Prostate gland (tissue), 2 donors: ENCODE measurements around the gene LRBA. TPM values are rescaled to one million over a fixed set of nuclear protein-coding genes. Genes with fewer than 3 reads are reported as not detected.

Experiments used
- DNase-seq: peaks from one replicate; pipeline ENCODE4 v3.0.0-alpha.2; 2019; ENCODE audit warnings: low spot score
- H3K27ac ChIP-seq, 2 donors: fragments of 200-600 bp; sonication (generic); 2 replicates each; pipeline ENCODE4 v1.5.1; 2017 to 2019
- H3K27me3 ChIP-seq: fragments of 200-600 bp; sonication (generic); replicated peaks from 2 replicates; pipeline ENCODE4 v1.5.1; 2019; ENCODE audit not compliant: insufficient read depth
- H3K36me3 ChIP-seq, 2 donors: fragments of 200-600 bp; sonication (generic); 1 replicate in 1 of 2; 2 replicates in 1 of 2; pipeline versions ENCODE4 v1.5.1 to v1.8.1; 2017 to 2019
- H3K4me1 ChIP-seq: fragments of 200-600 bp; sonication (generic); replicated peaks from 2 replicates; pipeline ENCODE4 v1.5.1; 2019
- H3K4me3 ChIP-seq, 2 donors: fragments of 200-600 bp; sonication (generic); 2 replicates each; pipeline ENCODE4 v1.5.1; 2017 to 2019
- H3K9me3 ChIP-seq: fragments of 200-600 bp; sonication (generic); 2 replicates; pipeline ENCODE4 v1.5.1; 2017
- CTCF ChIP-seq, 4 experiments: fragments of 200-600 bp in 2 of 4; fragments of 450-650 bp in 2 of 4; sonication (generic) in 2 of 4; IDR thresholded peaks; 1 replicate in 3 of 4; 2 replicates in 1 of 4; pipeline ENCODE4 v1.5.1; 2016 to 2019; ENCODE audit warnings: antibody characterized with exemption in 4 of 4, mild to moderate bottlenecking in 2 of 4, moderate library complexity in 2 of 4
- POLR2A ChIP-seq: fragments of 450-650 bp; IDR thresholded peaks from one replicate; pipeline ENCODE4 v1.6.1; 2016; ENCODE audit warnings: antibody characterized with exemption, mild to moderate bottlenecking
- POLR2AphosphoS5 ChIP-seq: sonication (generic); formaldehyde crosslinking; IDR thresholded peaks from one replicate; pipeline ENCODE4 v1.6.1; 2017; ENCODE audit warnings: antibody characterized with exemption
- WGBS: methylation state at CpG from one replicate; pipeline ENCODE4 v1.1.5; 2018; 5-methylcytosine and 5-hydroxymethylcytosine counted together
- intact Hi-C: fragments of 100-400 bp; cut with DNase I; formaldehyde crosslinking; loops from one replicate; pipeline ENCODE4 v1.14.2; 2022
- total RNA-seq, 2 donors: library from RNA; depleted of rRNA; stranded (reverse); fragments of >200 nt; gene quantifications; one replicate each; pipeline ENCODE4 v1.1.0, GENCODE V29; 2016

The LRBA gene
- total RNA-seq, 2 donors from 2014 or later = 69.8 to 79.8 TPM

- H3K27ac ChIP-seq = no peak overlapping the region
- no peaks in the 10 kb centered on the region for H3K27me3 ChIP-seq
- intact Hi-C loops = no loop called here
- 84% methylated on average over 3 of the region's 3 CpGs for WGBS
- no peaks in the 10 kb centered on the region for H3K9me3 ChIP-seq
- TF ChIP-seq POLR2A = no peak
- no peak for TF ChIP-seq CTCF (IDR thresholded peaks at IDR 0.05)
- TF ChIP-seq POLR2AphosphoS5 = no peak
- DNase-seq = no peak
- no peak overlapping the region for H3K4me3 ChIP-seq
- no peaks in the 10 kb centered on the region for H3K36me3 ChIP-seq
- no peaks in the 10 kb centered on the region for H3K4me1 ChIP-seq
Measured at GRCh38 chr4:150479657-150480056, 535.4 kb downstream of the LRBA start.

- 86% methylated on average over 1 of the region's 1 CpG for WGBS
- DNase-seq = no peak
- H3K27ac ChIP-seq = no peak overlapping the region
- no peaks in the 10 kb centered on the region for H3K9me3 ChIP-seq
- H3K4me3 ChIP-seq = no peak overlapping the region
- intact Hi-C loops = no loop called here
- H3K4me1 ChIP-seq = no peaks in the 10 kb centered on the region
- no peaks in the 10 kb centered on the region for H3K36me3 ChIP-seq
- no peaks in the 10 kb centered on the region for H3K27me3 ChIP-seq
- no peak for TF ChIP-seq POLR2A
- no peak for TF ChIP-seq CTCF (IDR thresholded peaks at IDR 0.05)
- TF ChIP-seq POLR2AphosphoS5 = no peak
Measured at GRCh38 chr4:150477869-150478268, 537.2 kb downstream of the LRBA start.

- intact Hi-C loops = no loop called here
- Histone ChIP-seq H3K36me3 (no peaks in the 10 kb centered on the region), H3K4me1 (no peaks in the 10 kb centered on the region), H3K27ac (no peak overlapping the region), H3K9me3 (no peaks in the 10 kb centered on the region), H3K4me3 (no peak overlapping the region), H3K27me3 (no peaks in the 10 kb centered on the region)
- no peak for DNase-seq
- no peak for TF ChIP-seq POLR2A
- 85% methylated on average over 2 of the region's 2 CpGs for WGBS
Measured at GRCh38 chr4:150476776-150477175, 538.3 kb downstream of the LRBA start.

- no peaks in the 10 kb centered on the region for H3K36me3 ChIP-seq
- intact Hi-C loops = no loop called here
- H3K27ac ChIP-seq = no peak overlapping the region
- H3K9me3 ChIP-seq = no peaks in the 10 kb centered on the region
- TF ChIP-seq CTCF (IDR thresholded peaks at IDR 0.05) (no peak), POLR2AphosphoS5 (no peak), POLR2A (no peak)
- DNase-seq = no peak
- 83% methylated on average over 1 of the region's 1 CpG for WGBS
- H3K27me3 ChIP-seq = no peaks in the 10 kb centered on the region
- no peaks in the 10 kb centered on the region for H3K4me1 ChIP-seq
- no peak overlapping the region for H3K4me3 ChIP-seq
Measured at GRCh38 chr4:150475763-150476162, 539.3 kb downstream of the LRBA start.

GRCh38 chr4:150464523-150464922, 550.6 kb downstream of the LRBA start:
- no peak overlapping the region for H3K4me3 ChIP-seq
- no peaks in the 10 kb centered on the region for H3K27me3 ChIP-seq
- no peaks in the 10 kb centered on the region for H3K36me3 ChIP-seq
- TF ChIP-seq POLR2AphosphoS5 (no peak), CTCF (IDR thresholded peaks at IDR 0.05) (no peak), POLR2A (no peak)
- no peak for DNase-seq
- 65% methylated on average over 2 of the region's 2 CpGs for WGBS
- H3K27ac ChIP-seq = no peak overlapping the region
- intact Hi-C loops = no loop called here
- no peaks in the 10 kb centered on the region for H3K4me1 ChIP-seq
- no peaks in the 10 kb centered on the region for H3K9me3 ChIP-seq
